ENCODE data around the gene METRNL.

Gene METRNL

DNA sequence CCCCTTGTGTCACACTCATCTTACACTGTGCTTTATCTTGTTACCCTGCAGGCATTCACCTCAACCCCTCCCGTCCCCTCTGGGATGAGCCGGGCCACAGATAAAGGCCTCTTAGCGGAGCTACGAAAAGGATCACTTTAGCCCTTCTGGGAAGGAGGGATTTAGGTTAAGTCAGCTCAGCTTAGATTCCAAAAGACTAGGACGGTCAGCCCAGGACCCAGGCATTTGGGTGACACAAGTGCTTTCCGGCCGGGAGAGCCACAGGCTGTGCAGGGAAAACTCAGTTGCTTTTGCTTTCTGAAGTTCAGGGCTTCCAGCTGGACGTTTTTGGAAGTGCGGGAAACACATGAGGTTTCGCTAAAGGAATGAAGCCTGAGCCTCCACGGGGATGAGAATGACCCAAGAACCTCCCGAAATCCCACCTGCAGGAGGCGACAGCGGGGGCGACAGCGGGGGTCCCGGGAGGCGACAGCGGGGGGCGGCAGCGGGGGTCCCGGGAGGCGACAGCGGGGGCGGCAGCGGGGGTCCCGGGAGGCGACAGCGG lies 11.6 kb upstream of the METRNL start:
- FAIRE-seq: no peak

GRCh38 chr17:83068641-83069570 lies 10.5 kb upstream of the METRNL start:
- FAIRE-seq: no peak

DNA sequence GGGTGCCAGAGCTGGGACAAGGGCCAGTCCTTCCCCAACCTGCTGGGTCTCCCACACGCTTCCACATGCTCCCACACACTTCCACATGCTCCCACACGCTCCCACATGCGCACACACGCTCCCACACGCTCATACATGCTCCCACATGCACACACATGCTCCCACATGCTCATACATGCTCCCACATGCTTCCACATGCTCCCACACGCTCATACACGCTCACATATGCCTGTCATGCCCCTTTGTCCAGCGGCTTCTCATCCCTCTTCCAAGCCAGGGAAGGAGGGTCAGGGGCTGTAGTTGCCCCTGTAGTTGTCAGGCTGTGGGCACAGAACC lies 9.9 kb upstream of the METRNL start:
- no peak for FAIRE-seq

DNA sequence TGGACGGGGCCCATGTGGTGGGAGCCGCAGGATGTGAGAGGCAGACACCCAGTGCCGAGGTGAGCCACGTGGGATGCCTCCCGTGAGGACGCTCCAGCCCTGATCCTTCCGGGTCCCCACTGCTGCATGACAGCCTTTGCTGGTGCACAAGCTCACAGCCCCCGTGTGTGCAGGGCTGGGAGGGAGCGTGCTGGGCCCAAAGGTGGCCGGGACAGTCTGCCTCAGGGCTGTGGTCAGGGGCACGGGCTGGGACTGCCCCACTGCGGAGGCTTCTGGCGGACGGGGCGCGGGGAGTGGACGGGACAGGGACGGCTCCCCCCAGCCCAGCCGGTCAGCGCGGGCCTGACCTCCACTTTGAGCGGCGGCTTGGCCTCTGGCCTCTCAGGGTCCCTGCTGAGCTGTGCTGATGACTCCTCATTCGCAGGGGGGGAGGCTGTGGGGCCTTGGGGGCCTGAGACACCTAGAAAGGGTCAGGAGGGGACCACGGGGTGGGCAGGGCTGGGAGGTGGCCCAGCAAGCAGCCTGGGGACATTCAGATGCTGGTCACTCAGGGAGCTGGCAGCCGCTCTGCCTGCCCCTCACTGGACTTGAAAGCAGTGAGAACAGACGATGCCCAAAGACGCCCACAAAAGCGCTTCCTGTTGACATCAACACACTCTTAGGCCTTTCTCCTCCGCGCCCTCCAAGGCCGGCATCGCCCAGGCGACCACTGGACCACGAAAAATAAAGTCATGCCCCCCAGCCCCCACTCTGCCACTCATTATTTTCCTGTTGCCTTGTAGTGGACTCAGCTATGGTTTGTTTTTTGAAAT lies 9.3 kb upstream of the METRNL start:
- no peak for FAIRE-seq

GRCh38 chr17:83070800-83071341 lies 8.5 kb upstream of the METRNL start:
- no peak for FAIRE-seq

DNA sequence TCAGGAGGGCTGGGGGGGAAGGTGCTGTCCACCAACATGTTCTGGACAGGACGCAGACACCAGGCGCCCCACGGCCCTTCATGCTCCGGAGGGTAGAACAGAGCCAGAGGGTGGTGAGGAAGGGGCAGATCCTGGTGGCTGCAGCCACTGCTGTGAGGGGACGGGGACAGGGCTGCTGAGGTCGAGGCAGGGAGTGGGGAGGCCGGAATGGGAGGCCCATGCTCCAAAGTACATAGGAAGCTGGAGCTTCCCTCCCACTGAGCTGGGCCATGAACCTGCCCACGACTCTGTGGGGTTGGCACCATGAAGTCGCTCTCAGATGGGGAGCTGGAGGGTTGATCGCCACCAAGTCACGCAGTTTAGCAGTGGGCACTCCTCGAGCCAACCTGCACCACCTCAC lies 8.0 kb upstream of the METRNL start:
- no peak for FAIRE-seq

DNA sequence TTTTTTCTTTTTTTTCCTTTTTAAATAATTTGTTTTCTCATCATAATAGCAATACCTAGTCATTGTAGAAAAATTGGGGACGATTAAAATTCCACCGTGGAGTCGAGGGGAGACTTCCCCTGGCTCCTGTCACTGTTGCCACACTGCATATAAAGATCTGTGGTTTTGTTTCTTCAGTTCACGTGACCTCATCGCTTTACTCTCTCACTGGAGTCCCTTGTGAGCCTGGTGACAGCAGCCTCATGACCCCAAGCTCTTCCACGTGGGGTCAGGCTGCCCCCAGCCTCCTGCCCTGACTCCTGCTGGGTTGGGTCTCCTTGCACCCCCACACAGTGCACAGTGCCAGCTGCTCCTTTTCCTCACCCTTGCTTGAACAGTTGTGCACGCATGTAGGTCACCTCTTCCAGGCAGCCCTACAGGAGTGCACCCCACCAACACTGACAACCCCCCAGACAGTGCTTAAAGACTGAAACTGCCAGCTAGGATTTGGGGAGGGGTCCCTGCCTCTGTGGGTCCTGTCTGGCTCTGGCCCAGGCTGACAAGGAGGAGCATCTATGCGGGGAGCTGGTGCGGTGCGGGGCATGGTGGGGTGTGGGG lies 7.3 kb upstream of the METRNL start:
- FAIRE-seq: no peak

DNA sequence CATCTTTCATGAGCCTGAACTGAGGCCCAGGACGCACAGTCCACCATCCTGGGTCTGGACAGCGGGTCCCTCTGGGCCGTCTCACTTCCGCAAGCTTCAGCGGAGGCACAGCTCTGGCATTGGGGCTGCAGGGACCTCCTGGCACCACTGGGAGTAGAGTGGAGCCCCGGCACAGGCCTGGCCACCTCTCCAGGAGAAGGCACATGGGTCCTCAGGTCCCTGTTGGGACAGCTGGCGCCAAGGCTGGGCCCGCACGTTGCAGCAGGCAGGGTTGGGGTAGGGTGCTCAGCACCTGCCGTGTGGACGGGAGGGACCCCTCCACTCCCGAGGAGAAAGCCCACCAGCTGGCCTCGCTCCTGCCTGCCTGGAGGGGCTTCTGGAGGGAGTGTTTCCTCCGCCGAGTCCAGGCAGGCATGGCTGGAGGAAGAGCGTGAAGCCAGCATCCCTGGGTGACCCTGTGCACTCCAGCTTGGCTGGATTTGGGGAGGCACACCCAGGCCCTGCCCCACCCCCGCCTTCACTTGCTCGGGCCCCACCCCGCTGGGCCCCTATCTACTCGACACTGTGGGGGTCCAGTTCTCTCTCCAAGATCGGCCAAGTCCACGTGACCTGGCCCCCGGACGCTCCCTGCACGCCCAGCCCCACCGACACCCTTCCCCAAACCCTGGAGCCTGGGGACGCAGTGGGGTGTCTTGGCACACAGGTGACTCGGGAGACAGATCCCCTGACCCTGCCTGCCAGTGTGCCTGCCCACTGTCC lies 6.6 kb upstream of the METRNL start:
- FAIRE-seq: no peak

DNA sequence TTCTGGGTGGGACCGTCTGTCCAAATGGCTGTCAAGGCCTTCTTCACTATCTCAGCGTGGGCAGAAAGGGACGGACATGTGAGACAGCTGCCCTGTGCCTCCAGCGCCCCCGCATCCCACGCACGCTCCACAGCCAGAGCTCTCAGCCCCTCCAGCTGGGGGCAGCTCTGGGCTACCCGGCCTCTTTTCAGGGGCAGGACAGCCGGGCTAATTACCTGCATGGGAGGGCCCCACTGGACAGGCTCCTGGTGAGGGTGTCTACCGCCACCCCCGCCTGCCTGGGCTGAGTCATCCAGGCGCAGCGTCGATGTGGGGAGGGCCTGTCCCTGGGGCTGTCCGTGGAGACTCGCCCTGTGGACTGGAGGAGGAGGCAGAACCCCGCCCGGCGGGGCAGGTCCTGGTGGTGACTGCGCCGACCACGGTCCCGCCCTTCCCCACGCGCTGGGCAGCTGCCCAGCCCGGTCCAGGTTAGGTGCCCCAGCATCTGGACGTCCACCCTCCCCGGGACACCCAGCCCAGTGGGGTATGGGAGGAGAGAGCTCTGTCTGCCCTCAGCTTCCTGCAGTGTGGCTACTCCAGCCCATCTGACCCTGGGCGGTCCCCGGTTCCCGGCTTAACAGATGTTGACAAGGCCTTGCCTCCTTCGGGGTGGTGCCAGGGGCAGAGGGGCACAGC lies 5.9 kb upstream of the METRNL start:
- no peak for FAIRE-seq

GRCh38 chr17:83074486-83075223 lies 4.8 kb upstream of the METRNL start:
- no peak for FAIRE-seq

DNA sequence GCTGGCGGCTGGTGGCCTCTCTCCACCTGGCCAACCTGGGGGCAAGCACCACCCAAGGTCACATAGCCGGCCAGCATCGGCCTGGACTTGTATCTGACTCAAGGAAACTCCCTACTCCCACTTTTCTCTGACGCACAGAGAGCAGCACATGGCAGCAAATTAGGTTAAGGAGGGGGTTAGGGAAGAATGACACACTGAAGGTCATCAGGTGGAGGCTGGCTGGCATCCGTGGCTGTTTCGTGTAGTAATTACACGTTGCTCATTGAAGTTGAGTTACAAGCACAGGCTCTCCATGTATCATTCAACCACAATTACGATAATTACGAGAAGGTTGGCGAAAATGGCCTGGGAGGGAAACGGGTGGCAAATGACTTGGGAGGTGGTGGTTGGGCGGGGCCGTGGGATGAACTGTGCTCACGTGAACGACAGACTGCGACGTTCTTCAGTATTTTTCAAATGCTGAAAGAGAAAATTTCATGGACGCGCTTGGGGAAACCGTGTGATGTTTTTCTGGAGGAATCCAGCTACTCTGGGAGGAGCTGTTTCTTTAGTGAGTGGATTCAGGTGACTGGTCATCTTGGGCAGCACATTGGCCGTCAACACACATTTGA lies 4.0 kb upstream of the METRNL start:
- FAIRE-seq: no peak

- FAIRE-seq: no peak
Measured at GRCh38 chr17:83076938-83077337, 2.5 kb upstream of the METRNL start.

DNA sequence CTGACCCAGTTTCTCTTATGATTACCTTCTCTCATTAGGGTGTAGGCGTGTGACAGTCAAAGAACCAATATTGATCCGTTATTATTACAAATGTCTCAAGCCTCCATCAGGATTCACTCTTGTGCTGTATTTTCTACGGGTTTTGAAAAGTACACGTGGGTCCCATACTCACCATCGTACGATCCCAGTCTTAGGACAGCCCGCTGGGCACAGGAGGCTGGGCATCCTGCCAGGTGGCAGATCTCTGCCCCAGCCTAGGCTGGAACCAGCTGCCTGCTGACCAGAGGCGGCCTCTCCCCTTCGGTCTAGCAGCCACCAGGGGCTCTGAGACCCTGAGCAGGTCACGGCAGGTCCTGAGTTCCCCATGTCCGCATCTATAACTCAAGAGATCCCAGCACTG lies 2.0 kb upstream of the METRNL start:
- FAIRE-seq: no peak

- no peak for FAIRE-seq
Measured at GRCh38 chr17:83077939-83078338, 1.5 kb upstream of the METRNL start.

GRCh38 chr17:83078378-83079351 lies 744 bp upstream of the METRNL start:
- FAIRE-seq: no peak

DNA sequence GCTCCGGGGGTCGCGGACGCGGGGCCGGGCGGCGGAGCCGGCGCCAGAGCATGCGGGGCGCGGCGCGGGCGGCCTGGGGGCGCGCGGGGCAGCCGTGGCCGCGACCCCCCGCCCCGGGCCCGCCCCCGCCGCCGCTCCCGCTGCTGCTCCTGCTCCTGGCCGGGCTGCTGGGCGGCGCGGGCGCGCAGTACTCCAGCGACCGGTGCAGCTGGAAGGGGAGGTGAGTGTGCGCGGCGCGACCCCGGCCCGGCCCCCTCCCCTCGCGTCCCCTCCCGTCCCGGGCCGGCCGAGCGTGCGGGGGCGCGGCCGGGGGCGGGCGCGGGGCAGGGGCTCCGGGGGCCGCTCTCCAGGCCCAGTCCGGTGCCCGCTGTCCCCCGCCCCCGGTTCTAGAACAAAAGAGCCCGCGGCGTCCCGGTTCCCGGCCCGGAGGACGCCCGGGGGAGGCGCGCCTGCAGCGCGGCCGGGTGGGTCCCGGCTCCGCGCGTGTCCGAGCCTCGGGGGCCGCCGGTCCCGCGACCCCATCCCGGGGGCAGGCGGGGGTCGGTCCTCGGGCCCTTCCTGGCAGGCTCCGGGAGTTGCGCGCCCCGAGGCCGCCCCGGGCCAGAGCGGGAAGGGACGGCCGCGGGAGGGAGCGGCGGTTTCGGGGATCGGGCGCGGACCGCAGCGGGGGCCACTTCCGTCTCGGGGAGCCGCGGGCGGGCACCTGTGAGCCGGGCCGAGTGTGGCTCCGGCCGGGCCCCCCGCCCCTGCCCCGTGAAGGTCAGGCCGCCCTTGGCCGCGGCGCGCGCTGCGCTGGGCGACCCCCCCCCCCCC lies 563 bp downstream of the METRNL start:
- no peak for FAIRE-seq

DNA sequence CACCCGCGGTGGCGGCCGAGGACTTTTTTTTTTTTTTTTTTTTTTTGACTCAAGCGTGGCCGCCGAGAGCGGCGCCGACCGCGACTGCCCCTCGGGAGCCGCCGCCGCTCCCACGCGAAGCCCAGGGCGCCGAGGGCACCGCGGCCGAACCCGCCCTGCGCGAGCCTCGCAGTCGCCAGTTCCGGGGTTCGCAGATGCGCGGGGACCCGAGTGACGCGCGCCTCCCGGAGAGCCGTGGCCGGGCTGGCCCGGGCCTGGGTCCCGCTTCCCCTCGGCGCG lies 1.1 kb downstream of the METRNL start:
- FAIRE-seq: no peak

GRCh38 chr17:83080858-83081683 lies 1.7 kb downstream of the METRNL start:
- FAIRE-seq: no peak
